IPS-18c (cell line): ENCODE measurements around the gene ALOX5AP.

ENCODE experiments used
- H3K4me3 ChIP-seq: 2 replicates; pipeline ENCODE4 v1.7.0; 2013; ENCODE audit warnings: low read depth, mild to moderate bottlenecking, low read length, moderate library complexity; ENCODE audit not compliant: insufficient read depth
- H3K9me3 ChIP-seq: one replicate; pipeline ENCODE4 v1.6.1; 2013; ENCODE audit warnings: mild to moderate bottlenecking, low read length, moderate library complexity; ENCODE audit not compliant: control insufficient read depth, insufficient read depth

Gene ALOX5AP

DNA sequence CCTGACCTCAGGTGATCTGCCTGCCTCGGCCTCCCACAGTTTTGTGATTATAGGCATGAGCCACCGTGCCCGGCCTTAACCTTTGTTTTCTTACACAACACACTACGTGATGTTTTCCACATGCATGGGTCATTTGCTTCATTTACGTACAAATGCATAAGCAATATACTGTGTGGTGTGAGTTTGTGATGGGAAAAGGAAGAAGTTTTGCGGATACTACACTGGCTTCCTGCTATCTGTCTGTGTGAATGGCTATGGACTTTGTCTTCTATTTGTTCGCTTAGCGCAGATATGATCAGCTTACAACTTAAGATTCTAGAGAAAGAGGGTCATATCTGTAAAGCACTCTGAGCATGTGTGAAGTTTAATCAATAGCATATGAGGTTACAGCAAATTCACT lies 5.5 kb upstream of the ALOX5AP start:
- no peaks in the 10 kb centered on the region for H3K9me3 ChIP-seq

DNA sequence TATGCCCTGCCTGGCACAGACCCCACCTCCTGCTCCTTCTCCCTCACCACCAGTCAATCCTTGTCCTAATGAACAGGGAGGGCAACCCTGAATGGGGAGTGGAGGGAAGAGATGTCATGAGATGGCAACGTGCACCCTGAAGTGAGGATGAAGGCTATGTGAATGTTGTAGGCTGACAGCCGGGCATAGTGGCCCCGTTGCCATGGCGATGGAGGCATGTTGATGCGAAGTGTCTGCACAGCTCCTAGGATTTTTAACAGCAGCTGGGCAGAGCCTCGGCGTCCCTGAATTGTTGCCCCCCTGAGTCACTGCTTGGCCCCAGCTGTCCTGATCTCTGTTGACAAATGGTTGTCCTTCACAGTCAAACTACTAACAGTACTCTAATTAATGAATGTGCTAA lies 4.8 kb upstream of the ALOX5AP start:
- no peak overlapping the region for H3K4me3 ChIP-seq
- no peaks in the 10 kb centered on the region for H3K9me3 ChIP-seq

More for the DNA sequence above, 5.5 kb upstream of the ALOX5AP start:
- no peak overlapping the region for H3K4me3 ChIP-seq

DNA sequence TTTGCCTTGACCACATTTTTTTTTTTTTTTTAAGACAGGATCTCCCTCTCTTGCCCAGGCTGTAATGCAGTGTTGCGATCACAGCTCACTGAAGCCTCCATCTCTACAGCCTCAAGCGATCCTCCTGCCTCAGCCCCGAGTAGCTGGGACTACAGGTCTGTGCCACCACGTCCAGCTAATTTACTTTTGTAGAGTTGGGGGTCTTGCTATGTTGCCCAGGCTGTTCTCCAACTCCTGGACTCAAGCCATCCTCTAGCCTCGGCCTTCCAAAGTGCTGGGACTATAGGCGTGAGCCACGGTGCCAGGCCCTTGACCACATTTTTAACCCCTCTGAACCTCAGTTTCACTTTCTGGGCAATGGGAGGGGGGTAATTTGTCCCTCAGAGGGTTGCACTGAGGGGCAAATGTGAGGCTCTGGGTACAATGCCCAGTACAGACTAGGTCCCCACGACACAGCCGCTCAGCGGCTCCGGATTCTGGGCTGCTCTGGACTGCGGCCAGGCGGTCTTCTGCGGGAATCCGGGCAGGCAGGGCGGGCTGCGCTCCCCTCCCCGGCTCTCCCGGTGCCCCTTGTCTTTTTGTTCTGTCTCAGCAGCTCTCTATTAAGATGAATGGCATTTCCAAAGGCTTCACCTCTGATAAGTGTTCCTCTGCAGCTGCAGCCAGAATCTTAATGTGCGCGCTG lies 3.8 kb upstream of the ALOX5AP start:
- Histone ChIP-seq H3K9me3 (no peaks in the 10 kb centered on the region), H3K4me3 (no peak overlapping the region)

DNA sequence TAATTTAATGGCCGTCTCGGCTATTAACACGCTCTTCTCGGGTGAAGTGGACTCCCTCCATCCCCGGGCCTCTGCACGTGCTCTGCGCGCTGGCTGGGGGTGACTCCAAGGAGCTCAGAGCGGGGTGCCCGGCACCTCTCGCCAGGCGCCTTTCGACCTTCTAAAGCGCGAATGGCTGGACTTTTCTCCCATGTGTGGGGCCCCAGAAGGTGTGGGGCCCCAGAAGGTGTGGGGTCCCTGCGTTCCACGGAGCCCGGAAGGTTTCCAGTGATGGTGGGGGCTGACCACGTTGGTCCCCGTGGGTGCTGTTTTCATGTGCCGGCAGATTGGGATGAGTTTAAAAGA lies 3.3 kb upstream of the ALOX5AP start:
- Histone ChIP-seq H3K9me3 (no peaks in the 10 kb centered on the region), H3K4me3 (no peak overlapping the region)

DNA sequence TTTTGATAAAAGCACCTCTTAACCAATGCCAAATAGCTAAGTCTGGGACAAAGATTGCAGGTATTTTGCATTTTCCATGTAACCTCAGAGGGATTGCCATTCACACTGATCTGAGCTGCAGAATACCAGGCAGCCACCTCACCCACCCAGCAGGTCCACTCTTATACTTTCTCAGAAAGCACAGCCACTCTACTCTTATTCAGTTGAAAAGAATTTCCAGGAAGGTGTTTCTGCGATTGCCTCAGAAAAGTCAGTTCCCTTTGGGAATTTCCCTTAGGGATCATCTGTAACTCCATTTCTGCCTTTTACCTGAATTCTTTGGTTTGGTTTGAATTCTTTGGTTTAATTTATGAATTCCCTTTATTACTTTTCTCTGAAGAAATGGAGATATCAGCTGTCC lies 904 bp upstream of the ALOX5AP start:
- no peaks in the 10 kb centered on the region for H3K9me3 ChIP-seq
- H3K4me3 ChIP-seq: no peak overlapping the region

DNA sequence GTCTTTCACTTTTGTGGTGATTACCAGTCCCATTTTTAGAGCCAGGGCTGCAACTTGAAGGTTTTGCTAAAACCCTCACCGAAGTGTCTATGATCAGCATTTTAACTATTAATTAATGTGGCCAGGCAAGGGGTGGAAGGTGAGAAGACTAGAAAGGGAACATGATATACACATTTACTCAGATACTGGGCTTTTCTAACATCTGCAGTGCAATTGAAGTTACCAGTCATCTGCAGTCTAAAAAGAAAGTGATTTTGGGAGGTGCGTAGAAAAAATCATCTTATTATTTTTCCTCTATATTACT lies 481 bp downstream of the ALOX5AP start:
- no peaks in the 10 kb centered on the region for H3K9me3 ChIP-seq
- H3K4me3 ChIP-seq: no peak overlapping the region

DNA sequence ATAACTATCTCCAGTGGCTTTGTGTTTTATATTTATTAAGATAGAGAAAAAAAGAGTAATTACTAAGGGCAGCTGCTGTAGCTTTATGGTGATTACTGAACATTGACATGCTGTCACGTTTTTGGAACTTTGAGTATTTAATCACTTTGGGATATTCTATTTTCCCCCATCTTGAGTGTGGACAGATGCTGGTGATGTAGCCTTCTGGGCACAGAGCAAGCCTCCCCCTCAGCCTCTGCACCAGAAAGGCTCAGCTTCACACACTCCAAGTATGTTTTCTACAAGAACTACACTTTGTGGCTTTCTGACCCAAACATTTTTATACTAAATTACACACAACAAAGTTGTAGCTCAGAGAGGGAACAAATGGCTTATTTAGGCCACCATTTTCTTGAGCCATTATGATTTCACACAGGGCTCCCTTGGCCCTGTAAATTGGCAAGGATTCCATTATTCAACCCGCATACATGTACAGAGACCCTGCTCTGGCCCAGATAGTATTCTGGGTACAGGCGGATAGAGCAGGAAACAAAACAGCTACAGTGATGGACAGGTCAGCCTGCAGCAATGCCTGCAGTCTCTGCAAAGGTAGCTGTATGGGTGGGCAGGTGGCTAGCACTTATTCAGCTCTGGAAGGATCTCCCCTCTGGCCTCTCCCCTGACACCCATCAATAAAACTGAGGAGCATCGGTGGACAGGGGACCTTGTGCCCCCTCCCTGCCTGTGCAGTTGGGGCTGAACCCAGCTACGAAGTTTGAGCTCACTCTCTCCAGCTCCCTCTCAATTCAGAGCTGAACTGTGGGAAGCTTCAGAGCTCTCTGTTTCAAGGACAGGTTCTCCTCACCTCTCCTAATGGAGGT lies 1.3 kb downstream of the ALOX5AP start:
- H3K4me3 ChIP-seq: no peak overlapping the region
- H3K9me3 ChIP-seq: no peaks in the 10 kb centered on the region

DNA sequence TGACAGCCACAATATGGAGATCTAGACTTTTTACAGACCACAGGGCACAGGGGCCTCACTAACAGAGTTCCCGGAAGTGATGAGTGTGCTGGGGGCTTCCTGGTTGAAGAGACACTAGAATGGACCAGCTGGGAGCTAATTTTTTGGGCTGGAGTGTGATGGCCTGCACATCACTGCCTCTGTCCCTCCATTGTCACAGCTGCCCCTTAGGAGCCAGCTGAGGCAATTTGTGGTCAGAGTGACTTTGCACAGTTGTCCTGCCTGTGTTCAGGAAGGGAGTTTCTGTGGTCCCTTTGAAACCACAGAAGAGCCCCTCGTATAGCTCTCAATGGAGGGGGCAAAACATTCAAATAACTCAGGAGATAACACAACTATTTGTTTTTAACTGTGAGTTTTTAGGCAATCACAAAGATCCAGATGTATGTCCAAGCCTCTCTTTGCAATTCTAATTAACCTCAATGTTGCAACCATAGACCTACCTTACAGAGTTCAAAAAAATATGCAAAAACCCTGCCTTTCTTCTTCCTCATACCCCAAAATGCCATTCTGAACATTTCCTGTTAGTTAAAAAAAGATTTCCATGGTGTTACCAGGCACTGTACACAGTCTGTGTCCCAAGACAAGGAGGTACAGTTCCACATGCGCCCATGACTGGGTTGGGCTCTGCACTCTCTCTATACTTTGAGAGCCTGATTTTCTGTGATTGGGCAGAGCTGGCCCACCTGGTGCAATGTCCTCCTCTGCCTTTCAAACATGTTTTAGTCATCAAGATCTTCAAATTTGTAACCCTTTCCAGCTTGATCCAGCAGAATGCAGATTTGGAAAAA lies 2.4 kb downstream of the ALOX5AP start:
- Histone ChIP-seq H3K4me3 (no peak overlapping the region), H3K9me3 (no peaks in the 10 kb centered on the region)

DNA sequence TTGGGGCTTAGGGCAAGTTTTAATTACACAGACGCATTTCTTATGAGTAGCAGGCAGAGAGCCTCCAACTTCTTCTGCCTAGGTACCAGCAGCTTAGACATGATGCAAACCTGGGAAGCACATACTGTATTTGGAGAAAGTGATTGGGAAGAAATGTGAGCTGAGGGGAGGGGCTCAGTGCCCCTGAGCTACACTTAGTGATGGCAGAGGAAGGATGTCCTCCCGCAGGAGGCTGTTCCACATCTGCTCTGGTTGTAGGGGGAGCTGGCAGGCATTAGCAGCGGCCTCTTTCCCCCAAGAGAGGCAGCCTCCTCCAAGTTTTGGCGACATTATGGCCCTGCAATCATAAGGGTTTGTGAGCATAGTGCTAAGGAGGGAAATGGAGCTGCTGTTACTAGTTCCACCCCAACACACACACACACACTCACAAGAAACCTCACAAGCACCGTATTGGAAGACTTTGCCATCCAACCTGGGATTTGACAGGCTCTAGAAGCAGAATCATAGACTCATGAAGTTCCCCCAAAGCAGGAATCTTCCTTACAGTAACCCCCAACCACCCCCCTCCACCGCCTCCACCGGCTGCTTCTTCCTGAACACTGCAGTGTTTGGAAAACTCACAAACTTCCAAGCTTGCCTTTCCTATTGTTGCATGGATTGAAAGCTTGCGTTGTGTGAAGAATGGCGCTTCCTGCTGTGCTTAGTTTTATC lies 3.3 kb downstream of the ALOX5AP start:
- no peak overlapping the region for H3K4me3 ChIP-seq
- H3K9me3 ChIP-seq: no peaks in the 10 kb centered on the region

DNA sequence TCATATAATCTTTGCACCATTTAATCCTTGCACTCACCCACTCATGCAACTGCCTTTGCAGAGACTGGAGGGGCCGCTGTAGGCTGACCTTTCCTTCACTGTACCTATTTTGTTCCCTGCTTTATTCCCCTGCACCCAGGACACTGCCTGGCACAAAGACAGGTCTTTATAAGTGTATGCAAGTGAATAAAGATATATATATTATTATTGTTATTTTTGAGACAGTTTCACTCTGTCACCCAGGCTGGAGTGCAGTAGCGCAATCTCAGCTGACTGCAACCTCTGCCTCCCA lies 3.8 kb downstream of the ALOX5AP start:
- Histone ChIP-seq H3K9me3 (no peaks in the 10 kb centered on the region), H3K4me3 (no peak overlapping the region)

DNA sequence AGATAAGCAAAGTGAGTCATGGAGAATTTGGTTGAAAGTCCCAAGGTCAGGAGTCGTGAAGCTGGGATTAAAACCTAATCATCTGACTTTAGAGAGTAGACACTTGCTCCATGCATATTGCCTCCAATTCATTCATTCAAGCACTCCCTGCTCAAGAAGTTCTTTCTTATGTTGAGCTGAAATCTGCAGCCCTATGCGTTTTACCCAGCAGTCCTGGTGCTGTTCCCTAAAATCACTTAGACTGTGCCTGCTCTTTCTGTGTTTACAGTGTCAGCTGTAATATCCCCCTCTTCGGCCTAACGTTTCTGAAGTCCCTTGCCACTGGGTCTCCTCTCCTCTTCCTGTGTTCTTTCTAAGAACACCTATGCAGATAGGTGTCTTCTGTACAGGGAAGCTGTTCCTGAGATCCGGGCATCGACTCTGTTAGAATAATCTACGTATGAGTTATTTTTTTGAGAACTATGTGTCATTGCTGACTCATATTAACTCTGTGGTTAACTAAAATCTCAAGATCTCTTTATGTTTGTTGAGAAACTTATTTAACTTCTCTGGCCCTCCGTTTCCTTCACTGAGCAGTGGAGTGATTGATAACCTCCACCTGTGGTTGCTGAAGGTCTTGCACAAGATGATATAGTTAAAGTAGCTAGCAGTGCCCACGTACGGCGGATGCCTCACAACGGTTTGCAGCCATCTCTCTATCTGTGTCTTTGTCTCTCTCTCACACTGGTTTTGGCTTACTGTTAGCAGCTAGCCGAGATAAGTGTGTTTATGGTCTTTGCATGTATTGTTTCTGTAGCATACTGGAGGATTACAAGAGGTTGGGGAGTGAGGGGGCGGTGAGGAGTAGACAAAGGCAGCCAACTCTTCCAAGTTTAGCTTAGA lies 4.7 kb downstream of the ALOX5AP start:
- H3K4me3 ChIP-seq: no peak overlapping the region

DNA sequence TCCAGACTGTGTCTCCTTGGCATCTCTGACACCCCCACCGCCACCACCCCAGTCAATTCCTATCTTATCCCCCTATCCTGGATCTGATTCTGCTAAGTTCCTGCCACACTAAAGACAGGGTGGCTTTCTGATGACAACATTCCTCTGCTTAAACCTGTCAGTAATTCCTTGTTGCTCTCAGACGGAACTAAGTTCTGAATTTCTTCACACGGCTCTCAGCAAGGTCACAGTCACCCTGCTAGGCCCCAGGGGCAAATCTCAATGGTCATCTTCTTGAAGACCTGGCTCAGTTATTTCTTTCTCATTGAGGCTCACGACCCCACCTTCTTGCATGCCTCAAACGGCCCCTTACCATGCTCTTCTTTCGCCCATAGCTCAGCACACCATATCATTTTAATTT lies 7.6 kb downstream of the ALOX5AP start:
- no peaks in the 10 kb centered on the region for H3K9me3 ChIP-seq
- H3K4me3 ChIP-seq: no peak overlapping the region

More for the DNA sequence above, 4.7 kb downstream of the ALOX5AP start:
- no peaks in the 10 kb centered on the region for H3K9me3 ChIP-seq

DNA sequence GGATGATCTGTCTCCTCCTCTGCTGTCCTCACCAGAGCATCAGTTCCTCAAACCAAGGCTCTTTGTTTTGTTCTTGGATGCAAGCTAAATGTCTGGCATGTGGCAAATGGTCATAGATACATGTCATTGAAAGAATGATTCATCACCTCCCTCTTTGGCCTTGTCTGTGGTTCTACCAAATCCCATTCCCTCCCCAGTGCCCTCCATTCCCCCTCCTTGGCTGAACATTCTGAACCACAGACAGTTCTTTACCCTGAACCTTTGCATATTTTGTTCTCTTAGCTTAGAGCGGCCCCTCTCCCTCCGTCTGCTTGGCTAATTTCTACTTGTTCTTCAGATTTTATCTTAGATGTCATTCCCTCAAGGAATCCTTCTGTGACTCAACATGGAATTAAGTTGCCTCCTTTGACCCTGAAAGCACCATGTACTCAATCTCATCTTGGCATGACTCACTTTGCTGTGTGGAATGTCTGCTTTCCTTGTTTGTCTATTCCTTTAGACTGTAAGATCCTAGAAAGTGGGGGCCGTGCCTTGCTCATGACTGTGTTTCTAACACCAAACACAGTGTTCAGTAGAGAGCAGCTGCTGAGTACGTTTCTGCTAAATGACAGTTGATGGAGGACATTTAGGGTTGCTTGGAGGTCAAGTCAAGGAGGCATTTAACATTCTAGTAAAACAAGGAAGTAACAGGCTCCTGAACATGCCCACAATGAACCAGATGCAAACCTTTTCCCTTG lies 8.1 kb downstream of the ALOX5AP start:
- H3K4me3 ChIP-seq: no peak overlapping the region
- H3K9me3 ChIP-seq: no peaks in the 10 kb centered on the region

DNA sequence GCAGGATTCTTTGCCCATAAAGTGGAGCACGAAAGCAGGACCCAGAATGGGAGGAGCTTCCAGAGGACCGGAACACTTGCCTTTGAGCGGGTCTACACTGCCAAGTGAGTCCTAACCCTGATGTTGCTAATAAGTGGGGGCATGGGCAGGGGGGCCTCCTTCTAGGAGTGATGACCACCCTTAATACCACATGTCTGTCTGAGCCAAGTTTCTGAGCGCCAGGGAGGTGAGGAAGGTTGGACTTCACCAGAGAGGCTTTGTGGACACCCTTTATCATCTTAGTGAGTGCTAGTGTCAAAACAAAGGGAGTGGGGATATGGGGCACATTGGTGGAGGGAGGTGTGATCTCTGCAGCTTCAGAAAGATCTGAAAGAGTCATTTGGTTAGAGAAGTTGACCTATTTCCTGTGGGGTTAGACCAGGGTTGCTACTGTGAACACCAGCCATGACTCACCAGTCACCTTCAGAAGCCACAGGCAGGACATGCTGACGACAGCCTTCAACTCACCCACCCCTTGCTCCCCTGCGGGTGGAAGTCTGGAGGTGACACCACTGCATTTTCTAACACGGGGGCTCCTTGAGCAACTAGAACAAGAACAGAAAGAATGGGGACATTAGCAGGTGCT lies 8.8 kb downstream of the ALOX5AP start:
- Histone ChIP-seq H3K4me3 (no peak overlapping the region), H3K9me3 (no peaks in the 10 kb centered on the region)

DNA sequence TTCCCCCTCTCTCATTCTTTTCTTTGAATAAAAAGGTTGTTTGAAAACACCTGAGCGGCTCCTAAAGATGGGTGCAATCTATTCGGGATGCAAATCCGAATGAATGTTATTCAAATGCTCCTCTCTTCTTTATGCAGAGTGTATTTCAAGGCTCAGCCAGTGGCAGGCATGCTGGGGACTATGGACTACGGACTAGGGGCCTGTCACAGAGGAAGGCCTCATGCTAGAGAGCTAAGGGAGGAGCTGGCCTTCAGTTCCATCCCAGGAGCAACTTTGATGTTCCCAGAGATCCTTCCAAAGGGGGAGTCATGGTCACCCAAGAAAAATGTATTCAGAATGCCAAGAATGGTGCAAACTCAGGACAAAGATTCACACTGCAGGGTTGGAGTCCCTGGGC lies 9.3 kb downstream of the ALOX5AP start:
- no peaks in the 10 kb centered on the region for H3K9me3 ChIP-seq
- H3K4me3 ChIP-seq: no peak overlapping the region
